GM10266 (cell line): ENCODE results near the gene OSGIN1.

Experiments
- DNase-seq: peaks from one replicate; pipeline ENCODE4 v3.0.0; 2012; ENCODE audit errors: extremely low spot score
- TF ChIP-seq, protein P1 (sequence below): IDR thresholded peaks from 2 replicates; pipeline ENCODE4 v1.5.1; 2012; ENCODE audit warnings: mild to moderate bottlenecking, low read depth; ENCODE audit not compliant: control insufficient read depth, insufficient read depth; ENCODE audit errors: missing control alignments

OSGIN1 gene

DNA sequence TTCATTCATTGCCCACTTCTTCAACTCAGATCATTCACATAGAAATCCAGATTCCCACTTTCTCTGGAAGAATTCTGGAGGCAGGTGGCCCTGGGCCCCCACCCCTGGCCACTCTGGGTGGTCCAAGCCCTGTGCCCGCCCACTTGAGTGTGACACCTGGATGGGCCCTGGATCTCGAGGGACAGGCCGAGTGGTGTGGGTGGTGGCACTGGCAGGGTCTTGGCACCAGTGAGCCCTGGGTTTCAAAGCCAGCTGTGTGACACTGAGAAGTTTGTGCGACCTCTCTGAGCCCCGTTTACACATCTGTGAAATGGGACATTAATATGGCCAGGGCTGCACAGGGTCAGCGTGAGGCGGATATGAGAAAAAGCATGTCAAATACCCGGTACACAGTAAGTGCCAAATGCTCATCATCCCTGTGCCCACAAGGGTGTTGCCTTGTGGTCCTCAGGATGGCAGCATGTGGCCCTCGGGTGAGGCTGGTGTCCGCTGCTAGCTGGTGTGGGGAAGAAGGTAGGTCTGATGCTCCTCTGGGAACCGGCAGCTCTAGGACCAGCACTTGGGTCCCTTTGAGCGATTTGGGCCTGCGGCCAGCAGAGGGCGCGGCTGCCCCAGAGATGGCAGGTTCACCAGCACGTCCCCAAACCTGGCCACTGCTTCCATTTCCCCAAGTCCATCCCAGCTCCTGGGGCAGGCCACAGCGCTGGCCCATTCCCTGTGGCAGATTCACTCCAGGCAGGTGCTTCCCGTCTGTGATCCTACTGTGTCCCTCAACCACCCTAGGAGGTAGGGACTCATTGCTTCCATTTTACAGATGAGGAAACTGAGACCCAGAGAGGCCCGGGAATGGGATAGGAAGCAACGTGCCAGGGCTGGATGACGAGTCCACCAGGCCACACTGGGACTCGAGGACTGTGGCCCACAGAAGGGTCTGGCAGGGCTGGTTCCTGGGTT is 3.6 kb downstream of the OSGIN1 start:
- TF ChIP-seq, protein P1, sequence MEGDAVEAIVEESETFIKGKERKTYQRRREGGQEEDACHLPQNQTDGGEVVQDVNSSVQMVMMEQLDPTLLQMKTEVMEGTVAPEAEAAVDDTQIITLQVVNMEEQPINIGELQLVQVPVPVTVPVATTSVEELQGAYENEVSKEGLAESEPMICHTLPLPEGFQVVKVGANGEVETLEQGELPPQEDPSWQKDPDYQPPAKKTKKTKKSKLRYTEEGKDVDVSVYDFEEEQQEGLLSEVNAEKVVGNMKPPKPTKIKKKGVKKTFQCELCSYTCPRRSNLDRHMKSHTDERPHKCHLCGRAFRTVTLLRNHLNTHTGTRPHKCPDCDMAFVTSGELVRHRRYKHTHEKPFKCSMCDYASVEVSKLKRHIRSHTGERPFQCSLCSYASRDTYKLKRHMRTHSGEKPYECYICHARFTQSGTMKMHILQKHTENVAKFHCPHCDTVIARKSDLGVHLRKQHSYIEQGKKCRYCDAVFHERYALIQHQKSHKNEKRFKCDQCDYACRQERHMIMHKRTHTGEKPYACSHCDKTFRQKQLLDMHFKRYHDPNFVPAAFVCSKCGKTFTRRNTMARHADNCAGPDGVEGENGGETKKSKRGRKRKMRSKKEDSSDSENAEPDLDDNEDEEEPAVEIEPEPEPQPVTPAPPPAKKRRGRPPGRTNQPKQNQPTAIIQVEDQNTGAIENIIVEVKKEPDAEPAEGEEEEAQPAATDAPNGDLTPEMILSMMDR, result peak; percentile 98

DNA sequence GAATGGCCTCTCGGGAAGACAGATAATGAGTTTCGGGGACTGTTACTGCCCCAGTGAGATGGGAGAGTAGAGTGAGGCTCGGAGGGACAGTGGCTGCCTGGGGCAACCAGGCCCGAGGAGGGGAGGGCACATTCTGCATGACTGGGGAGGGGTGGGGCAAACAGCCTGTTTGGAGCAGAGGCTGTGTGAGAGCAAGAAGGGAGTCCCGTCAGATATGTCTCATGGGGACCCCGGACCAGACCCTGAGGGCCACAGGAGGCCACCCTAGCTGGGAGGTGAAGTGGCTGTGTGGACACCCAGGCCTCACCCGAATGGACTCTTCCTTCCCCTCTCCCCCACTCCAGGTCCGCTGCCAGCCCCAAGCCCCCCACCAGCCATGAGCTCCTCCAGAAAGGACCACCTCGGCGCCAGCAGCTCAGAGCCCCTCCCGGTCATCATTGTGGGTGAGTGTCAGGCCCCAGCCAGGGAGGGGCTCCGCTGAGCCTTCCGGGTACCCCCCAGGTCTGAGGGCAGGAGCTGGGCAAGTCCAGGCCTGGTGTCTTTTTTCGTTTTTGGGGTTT is 4.3 kb downstream of the OSGIN1 start:
- TF ChIP-seq, protein P1, result no peak

More for the DNA sequence above, 3.6 kb downstream of the OSGIN1 start:
- DNase-seq, result peak; percentile 84

DNA sequence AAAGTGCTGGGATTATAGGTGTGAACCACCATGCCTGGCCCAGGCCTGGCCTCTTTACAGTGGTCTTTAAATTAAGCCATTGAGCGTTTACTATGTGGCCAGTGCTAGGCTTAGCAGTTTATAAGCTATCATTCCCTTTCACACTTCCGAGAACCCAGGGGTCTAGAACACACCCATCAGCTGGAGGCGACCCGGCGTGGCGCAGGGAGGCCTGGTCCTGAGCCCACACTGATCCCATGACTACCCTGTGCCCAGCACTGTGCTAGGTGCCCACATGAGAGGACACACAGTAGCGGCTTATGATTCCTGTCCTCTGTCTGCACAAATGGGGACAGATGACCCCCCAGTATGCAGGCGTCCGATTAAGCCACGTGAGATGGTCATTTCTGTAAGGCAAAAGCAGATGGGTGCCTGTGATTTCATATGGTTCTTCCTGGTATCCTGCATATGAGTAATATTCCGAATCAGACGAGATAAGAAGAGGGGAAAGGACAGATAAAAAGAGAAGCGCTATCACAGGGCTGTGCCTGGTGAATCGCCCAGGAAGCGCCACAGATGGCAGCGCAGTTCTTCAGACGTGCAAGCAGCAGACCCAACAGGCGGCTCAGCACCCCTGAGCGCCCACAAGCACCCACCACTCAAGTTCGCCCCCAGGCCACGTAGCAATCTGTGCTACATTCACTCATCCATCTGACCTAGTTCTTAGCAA is 5.3 kb downstream of the OSGIN1 start:
- no peak for DNase-seq
- TF ChIP-seq, protein P1, result no peak

More for the DNA sequence above, 4.3 kb downstream of the OSGIN1 start:
- no peak for DNase-seq

DNA sequence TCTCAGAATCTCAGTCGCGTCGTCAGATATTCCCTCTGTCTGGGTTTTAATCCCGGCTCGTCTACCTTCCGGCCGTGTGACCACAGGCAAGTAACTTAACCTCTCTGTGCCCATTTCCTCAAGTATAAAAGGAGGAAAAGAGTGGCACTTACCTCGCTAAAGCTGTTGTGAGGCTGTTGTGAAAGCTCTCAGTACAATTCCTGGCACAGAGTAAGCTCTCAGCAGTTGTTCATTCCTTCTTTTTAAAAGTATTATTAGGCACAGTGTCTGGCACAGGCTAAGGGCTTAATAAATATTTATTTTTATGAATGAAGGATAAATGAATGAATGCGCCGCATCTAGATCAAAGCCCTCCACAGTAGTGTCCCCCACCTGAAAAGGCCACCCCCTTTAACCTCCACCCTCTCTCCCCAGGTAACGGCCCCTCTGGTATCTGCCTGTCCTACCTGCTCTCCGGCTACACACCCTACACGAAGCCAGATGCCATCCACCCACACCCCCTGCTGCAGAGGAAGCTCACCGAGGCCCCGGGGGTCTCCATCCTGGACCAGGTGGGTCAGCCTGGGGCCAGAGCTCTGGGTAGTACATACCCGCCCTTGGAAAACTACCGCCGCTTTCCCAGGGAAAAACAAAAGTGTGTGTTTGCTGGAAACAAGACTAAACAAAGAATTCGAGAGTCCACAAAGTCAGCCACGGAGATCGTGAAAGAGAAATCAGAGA is 6.0 kb downstream of the OSGIN1 start:
- no peak for DNase-seq
- TF ChIP-seq, protein P1, result no peak

DNA sequence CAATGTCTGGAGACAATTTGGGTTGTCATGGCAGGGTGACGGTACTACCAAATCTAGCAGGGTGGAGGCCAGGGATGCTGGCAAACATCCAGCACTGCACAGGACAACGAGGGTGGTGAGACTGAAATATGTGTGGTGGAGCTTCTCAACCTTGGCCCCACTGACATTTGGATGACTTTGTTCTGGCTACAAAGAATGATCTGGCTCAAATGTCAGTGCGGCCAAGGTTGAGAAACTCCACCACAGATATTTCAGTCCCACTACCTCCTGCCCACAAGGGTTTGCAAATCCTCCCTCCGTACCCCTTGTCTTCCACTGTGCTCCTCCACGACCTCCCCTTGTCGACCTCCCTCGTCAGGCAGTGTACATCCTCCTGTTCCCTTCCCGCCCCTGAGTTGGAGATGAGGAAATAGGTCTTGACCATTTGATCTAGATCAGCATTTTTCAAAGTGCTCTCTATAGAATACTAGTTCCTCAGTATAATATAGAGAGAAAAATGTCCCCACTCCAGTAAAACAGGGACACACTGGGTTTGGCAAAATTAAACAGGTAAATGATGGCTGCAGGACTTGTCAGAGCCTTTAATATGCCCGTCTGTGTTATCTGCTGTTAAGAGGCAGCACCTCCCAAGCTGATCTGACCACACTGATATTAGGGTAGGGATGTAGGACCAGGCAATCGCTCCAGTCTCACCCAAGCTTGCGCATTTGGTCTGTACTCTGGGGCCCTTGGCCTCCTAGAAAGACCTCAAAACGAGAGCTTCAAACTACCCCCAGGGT is 6.8 kb downstream of the OSGIN1 start:
- no peak for DNase-seq
- TF ChIP-seq, protein P1, result no peak

DNA sequence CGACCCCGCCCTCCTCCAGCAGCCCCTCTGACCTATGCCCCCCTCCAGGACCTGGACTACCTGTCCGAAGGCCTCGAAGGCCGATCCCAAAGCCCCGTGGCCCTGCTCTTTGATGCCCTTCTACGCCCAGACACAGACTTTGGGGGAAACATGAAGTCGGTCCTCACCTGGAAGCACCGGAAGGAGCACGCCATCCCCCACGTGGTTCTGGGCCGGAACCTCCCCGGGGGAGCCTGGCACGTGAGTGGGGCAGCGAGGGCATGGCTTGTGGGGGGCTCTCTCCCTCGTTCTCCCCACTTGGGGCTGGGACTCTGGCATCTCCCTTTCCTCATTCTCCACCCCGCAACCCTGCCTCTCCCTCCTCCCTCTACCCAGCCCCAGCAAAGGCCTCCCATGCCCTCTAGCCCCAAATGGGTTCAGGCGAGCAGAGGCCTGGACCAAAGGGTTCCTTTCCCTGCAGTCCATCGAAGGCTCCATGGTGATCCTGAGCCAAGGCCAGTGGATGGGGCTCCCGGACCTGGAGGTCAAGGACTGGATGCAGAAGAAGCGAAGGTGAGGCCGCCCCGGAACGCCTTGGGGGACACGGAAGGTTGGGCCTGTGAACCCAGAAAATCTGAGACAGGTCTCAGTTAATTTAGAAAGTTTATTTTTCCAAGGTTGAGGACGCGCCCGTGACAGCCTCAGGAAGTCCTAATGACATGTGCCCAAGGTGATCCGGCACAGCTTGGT is 7.6 kb downstream of the OSGIN1 start:
- no peak for DNase-seq

More for the DNA sequence above, 7.6 kb downstream of the OSGIN1 start:
- TF ChIP-seq, protein P1, result no peak
